ENCODE data around the gene ILKAP. TPM values are rescaled to one million over a fixed set of nuclear protein-coding genes. Genes with fewer than 3 reads are reported as not detected.

ILKAP gene
- total RNA-seq, 1 experiment from 2014 or later: 41.5 TPM

- Histone ChIP-seq H2BK5ac (ENCODE audit: insufficient read length, low read length) (no peak overlapping the region), H3K27ac (ENCODE audit: insufficient read length, low read depth, low read length) (no peak overlapping the region), H3T11ph (ENCODE audit: low read length) (no peak overlapping the region), H4K20me1 (ENCODE audit: control insufficient read depth, insufficient read depth, insufficient read length) (no peaks in the 10 kb centered on the region), H3K23me2 (ENCODE audit: insufficient read length, low read depth, low read length, poor library complexity, severe bottlenecking) (no peaks in the 10 kb centered on the region), H3K23ac (ENCODE audit: insufficient read length, low read depth, low read length) (no peak overlapping the region), H3K27me3 (ENCODE audit: insufficient read depth, low read length) (peaks cover 15% of the 10 kb centered on the region; the same call in 1 of the 2 replicates), H3K4me2 (ENCODE audit: insufficient read depth, insufficient read length, low read length) (no peak overlapping the region), H2BK20ac (ENCODE audit: low read depth, low read length, poor library complexity, severe bottlenecking) (no peak overlapping the region), H4K8ac (replicated peaks; ENCODE audit: insufficient read length, low read depth, low read length) (no peak overlapping the region), H3K9ac (ENCODE audit: extremely low read depth, insufficient read length, low read length) (no peak overlapping the region), H2BK15ac (ENCODE audit: low read depth, low read length) (no peak overlapping the region), H3K79me1 (ENCODE audit: insufficient read depth, low read depth, low read length, poor library complexity, severe bottlenecking) (no peaks in the 10 kb centered on the region), H3K4ac (ENCODE audit: low read depth, low read length) (no peak overlapping the region), H3K4me1 (ENCODE audit: insufficient read depth, low read length) (no peaks in the 10 kb centered on the region), H3K79me2 (ENCODE audit: insufficient read depth, low read length) (no peaks in the 10 kb centered on the region), H3K14ac (ENCODE audit: insufficient read depth, low read length) (no peak overlapping the region), H2AK5ac (ENCODE audit: insufficient read length, low read length) (no peak overlapping the region), H2BK12ac (ENCODE audit: insufficient read length, low read depth, low read length) (no peak overlapping the region), H3K56ac (ENCODE audit: insufficient read length, low read depth, low read length) (no peak overlapping the region), H2AFZ (ENCODE audit: low read length) (no peak overlapping the region), H3K18ac (ENCODE audit: insufficient read length, low read depth, low read length) (no peak overlapping the region), H3K9me3 (ENCODE audit: control insufficient read depth, low read depth, low read length) (no peaks in the 10 kb centered on the region), H4K5ac (ENCODE audit: insufficient read length, low read depth, low read length) (no peak overlapping the region), H2BK120ac (ENCODE audit: low read depth, low read length, poor library complexity, severe bottlenecking) (no peak overlapping the region), H4K91ac (ENCODE audit: insufficient read length, low read depth, low read length) (no peak overlapping the region)
- TF ChIP-seq CTCF (conservative IDR thresholded peaks at IDR 0.05): no peak
- Mint-ChIP-seq H3K9me3 (peaks cover 0 to 4% of the 10 kb centered on the region in 2 experiments; a peak in 1 of 5 replicates), H3K4me1 (peaks cover 3 to 5% of the 10 kb centered on the region in 2 experiments), H3K27ac (no peak overlapping the region), H3K36me3 (ENCODE audit: insufficient read depth in 1 of 3, low read depth in 3 of 3) (peaks cover 5 to 17% (median 7%) of the 10 kb centered on the region in 3 experiments), H3K4me3 (peak overlapping the region in 1 of 2 experiments; percentile 35; a peak in 2 of 5 replicates), H3K27me3 (ENCODE audit: low read depth) (peaks cover 49% of the 10 kb centered on the region)
- DNase-seq: no peak
- WGBS (ENCODE audit: extremely low coverage, insufficient read length, low lambda C conversion rate): no CpG with 5 or more reads among the region's 12 CpGs
Observed at GRCh38 chr2:238165288-238165921, 38.1 kb downstream of the ILKAP start.

Measured in H9 (cell line).